NCI-H2107 treated with DMSO at 0.1 percent for 48 hours (cell line): ENCODE measurements around the gene MYO9B.
A peak's percentile ranks its signal among the peaks of the same experiment; 100 is the strongest.

Experiments
- DNase-seq: peaks from one replicate; lab custom pipeline; 2025; ENCODE audit not compliant: unreplicated experiment; lab: John Stamatoyannopoulos, UW

MYO9B gene

DNA sequence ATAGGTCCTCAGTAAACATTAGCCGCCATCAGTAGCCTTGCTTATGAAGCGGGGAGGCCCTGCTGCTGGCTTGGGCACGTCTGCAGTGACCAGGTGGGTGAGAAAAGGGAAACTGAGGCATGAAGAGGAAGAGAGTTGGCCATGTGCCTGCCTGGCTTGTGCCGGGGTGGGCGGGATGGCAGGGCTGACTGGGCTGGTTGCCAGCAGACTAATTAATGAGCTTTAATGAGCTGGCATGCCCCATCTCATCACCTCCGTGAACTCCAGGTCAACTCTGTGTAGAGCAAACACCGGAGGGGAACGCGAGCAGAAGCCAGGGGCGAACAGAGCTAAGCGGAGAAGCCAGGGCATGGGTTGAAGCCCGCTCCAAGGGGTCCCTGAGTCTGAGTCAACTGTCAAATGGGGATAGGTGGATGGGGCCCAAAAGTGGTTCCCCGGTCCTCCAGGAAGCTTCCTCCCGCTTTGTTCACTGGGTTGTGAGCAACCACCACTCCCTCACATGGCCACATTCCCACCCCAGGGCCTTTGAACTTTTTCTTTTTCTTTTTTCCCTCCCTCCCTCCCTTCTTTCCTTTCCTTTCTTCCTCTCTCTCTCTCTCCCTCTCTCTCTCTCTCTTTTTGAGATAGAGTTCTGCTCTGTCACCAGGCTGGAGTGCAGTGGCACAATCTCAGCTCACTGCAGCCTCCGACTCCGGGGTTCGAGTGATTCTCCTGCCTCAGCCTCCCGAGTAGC lies 161.4 kb downstream of the MYO9B start:
- DNase-seq, result no peak

DNA sequence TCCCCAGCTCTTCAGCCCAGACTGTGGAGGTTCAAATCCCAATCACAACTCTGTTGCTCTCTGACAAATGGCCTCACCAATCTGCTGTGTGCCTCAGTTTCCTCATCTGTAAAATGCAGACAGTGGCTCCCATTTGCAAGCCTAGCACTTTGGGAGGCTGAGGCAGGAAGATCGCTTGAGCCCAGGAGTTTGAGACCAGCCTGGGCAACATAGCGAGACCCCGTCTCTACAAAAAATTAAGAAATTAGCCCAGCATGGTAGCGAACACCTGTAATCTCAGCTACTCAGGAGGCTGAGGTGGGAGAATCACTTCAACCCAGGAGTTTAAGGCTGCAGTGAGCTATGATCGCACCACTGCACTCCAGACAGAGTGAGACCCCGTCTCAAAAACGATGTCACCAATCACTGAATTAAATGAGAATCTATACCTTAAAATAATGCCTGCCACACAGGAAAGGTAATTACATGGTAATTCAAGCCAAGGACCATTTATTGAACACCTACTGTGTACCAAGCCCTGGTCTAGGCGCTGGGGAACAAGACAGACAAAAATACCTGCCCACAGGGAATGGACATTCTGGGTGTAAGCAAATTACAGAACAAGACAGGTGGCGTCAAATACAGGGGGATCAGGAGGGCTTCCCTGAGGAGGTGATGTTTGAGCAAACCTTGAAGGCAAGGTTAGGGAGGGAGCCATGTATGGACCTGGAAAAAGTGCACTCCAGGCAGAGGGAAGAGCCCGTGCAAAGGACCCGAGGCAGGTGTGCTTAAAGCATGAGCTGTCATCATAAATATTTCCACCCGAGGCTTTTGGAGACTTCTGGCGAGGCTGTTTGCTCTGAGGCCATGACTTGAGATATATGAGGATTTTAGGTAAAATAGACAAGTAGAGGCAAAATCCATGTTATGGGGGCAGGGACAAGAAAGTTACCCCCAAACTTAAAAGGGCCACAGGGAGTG lies 162.4 kb downstream of the MYO9B start:
- no peak for DNase-seq

DNA sequence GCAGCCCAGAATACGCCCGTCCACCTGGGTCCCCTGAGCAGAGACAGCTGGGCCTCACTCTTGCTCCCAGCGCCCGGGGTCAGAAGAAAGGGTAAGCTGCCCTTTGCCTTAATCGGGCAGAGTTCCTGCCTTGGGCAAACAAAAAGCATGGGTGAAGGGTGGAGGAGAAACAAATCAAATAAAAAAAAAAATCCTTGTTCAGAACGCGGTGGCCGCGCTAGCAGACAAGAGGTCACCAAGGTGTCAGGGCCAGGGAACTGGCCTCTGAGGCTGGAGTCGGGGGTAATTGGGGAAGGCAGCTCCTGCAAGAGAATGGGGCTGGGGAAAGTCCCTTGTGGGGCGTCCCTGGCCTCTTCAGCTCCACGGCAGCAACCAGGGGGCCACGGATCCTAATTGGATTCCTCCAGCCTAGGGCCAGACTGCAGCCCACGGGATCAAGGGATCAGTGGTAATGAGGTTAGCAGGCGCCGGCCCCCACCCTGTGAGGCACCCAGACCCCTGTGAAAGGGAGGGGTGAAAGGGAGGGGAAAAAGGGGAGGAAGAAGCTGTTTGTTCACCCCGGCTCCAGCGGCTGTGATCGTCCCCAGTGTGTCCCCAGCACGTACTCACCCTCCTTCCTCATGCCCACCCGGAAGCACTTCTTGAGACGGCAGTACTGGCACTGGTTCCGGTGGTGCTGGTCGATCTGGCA lies 164.6 kb downstream of the MYO9B start:
- DNase-seq, result no peak

DNA sequence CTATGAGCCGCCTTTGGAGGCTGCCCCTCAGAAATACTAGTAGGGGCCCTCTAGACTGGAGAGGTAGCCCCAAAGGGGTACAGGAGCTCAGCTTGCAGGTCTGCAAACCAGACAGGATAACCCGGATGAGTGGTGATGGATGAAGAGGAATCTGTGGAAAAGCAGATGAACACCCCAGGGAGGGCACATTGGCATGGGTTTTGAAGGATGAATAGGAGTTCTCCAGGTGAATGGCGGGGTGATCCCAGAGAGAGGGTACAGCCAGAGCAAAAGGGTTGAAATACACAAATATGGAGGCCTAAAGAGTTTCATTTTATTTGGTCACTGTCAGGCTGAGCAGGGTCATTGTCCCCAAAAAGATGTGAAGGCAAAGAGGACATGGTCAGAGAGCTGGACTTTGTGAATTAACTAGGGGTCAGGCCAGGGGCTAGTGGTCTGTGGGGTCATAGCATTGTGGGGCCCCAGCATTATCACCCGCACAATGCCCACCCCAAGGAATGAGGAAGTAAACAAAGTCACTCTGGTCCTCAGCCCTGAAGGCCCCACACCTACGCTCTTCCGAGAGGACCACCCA lies 165.3 kb downstream of the MYO9B start:
- DNase-seq, result no peak

DNA sequence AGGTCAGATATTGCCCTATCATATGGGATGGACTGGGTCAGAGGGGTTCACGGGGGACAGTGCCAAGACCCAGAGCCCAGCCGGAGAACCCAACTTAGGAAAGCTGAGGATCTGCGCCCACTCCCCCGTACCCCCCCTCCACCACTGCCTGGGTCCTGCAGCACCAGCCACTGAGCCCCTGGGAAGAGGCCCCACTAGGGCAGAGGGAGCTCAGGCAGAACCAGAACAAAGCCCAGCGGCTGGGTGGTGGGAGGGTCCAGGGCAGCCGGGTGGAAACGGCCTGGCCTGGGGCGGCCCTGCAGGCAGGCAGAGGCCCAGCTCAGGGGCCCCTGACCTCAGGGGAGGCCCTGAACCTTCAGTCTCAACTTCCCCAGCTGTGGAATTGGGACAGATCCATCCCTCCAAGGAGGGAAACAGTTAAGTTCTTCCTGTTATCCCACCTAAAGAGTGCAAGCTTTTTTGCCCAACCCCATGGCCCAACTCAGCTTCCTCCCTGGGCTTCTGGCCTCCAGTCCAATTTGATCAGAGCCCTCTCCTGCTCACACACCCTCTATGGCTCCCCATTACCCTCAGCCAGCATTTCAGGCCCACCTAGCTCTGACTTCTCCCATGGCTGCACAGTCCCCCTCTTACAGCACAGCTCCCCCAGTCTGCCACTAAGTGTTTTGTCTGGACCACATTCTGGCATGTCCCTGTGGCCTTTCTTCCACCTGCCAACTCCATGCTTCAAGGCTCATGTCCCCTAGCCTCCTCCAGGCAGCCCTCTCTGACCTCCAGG lies 167.0 kb downstream of the MYO9B start:
- no peak for DNase-seq

DNA sequence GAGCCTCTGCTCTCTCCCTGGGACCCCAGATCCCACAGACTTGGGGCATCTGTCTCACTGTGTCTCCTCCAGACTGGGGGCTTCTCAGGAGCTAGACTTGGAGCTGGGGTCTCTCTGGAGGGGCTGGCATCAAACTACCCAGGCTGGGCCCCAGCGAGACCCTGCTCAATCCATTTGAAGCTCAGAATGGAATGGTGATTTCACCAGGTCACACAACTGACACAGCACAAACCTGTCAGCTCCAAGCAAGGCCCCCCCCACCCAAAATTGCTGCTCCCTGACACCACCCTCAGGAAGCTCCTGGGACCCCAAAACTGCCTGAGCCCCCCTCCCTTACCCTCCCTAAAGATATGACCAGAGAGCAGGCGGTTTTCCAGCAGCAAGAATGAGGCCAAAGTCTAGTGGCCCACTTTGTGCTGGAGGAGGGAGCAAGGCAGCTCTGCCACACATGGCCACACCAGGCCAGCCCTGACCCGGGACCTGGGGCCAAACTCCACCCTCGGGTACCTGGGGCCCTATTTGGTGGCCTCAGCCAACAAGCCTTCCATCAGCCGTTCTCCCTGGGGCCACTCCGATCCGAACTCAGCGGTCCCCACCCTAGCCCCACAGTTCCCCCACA lies 167.7 kb downstream of the MYO9B start:
- DNase-seq, result no peak

DNA sequence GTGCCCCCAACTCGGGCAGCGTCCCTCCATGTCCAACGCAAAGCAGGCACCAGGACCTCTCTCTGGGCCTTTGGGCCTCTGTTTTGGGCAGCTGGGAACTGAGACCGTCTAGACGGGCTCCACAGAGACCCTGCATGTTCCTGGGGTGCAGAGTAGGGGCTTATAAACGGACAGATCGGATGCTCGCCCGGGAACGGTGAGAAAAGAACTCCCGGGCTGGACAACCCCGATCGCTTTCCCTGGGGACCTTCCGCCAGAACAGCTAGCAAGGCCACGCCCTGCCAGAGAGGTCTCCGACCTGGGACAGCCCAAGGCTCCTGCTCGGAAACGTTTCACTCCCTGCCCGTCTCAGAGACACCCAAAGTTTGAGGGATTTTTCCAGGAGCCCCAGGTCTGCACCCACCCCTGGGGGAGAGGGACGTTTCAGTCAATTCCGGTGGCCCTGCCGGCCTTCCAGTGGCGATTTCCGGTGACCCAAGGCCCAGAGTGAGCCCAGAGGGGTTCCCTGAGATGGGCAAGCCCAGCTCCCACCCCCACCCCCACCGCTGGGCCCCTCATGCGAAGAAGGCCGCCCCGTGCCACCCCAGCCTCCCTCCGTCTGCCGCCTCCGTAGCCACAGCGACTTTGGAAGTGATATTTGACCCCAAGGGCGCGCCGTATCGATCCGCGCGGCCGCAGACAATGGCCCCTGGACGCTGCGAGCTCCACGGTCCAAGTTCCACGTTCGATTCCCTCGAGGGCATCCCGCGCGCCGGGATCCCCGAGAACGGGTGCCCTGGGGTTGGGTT lies 168.4 kb downstream of the MYO9B start:
- DNase-seq, result no peak

DNA sequence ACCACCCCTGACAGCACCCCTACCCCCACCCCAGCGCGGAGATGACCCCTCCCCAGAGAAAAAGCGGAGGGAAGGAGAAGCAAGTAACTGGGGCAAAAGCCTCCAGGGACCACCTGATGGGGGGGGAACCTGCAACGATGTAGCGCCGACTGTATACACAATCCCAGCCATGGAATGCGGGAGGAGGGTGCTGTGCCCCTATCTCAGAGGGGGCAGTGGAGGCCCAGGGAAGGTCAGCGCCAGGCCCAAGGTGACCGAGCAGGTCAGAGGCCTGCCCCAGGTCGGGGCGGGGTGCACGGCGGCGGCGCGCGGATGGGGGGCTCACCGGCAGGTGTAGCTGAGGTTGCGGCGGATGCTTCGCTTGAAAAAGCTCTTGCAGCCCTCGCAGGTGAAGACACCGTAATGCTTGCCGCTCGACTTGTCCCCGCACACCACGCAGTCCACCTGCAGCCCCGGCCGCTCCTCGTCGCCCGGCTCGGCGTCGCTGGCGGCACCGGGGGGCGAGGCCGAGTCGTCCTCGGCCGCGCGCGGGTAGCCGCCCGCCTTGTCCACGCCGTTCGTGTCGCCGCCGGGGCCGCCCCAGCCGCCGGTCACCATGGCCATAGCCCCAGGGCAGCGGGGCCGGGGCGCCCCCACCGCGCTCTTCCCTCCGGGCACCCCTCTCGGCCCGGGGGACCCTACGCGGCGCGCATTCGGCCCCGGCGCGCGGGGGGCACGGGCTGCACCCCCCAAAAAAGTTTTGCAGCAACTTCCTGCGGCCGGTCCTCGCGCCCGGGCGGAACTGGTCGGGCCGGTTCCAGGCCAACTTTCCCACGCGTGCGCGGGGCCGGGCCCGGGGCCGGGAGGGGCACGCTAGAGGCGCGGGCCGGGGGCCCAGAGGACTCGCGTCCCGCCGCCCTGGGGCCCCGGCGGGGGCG lies 169.3 kb downstream of the MYO9B start:
- no peak for DNase-seq

DNA sequence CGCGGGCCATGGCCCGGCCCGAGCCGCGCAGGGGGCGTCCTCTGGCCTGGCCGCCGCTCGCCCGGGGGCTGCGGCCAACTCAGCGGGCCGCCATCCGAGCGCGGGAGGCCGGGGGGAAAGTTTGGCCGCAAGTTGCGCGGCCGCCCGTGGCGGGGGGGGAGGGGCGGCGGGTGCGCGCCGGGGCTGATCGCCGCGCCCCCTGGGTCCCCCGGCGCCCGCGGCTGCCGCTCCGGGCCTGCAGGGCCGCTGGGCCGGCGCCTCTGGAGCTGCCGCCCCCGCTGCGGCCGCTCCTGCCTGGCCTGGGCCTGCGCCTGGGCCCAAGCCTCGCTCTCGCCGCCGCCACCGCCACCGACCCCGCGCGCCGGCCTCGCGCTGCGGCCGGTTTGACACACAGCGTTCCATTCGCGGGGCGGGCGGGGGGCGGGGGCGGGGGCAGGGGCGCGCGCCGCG lies 170.0 kb downstream of the MYO9B start, which contains the start of gene NR2F6:
Gene NR2F6, minus strand, starts transcription at position 385 of the 450 bp plus-strand sequence. CDS start 699 bp downstream, outside the sequence.
- no peak for DNase-seq

DNA sequence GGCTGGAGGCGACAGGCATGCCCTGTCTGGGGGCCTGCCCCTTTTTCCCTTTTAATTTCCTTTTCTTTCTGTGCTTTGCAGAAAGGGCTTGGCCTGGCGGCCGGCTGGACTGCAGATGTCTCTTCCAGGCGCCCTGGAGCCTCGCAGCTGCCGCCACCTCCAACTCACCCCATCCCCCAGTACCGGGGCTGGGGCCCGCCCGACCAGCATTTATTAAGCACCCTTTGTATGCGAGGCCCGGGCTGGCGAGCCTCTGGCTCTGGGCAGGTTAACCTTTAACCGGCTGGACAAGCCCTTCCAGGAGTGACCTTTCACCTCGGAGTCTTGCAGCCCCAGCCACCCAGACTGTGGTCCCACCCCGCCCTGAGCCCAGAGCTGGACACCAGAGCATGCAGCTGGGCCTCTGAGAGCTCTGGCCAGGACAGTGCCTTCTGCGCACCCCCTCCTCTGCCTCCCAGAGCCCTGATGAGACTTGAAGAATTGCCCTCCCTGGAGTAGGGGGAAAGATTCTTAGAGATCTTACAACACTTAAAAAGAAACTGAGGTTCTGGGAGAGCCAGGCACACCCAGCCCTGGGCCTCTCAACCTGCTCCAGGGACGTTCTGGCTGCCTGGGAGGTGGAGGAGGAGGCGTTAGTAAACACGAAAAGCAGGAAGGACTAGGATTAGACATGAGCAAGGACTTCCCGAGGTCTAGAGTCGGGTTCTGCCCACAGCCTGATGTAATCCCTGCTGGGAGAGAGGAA lies 171.3 kb downstream of the MYO9B start:
- DNase-seq, result no peak

DNA sequence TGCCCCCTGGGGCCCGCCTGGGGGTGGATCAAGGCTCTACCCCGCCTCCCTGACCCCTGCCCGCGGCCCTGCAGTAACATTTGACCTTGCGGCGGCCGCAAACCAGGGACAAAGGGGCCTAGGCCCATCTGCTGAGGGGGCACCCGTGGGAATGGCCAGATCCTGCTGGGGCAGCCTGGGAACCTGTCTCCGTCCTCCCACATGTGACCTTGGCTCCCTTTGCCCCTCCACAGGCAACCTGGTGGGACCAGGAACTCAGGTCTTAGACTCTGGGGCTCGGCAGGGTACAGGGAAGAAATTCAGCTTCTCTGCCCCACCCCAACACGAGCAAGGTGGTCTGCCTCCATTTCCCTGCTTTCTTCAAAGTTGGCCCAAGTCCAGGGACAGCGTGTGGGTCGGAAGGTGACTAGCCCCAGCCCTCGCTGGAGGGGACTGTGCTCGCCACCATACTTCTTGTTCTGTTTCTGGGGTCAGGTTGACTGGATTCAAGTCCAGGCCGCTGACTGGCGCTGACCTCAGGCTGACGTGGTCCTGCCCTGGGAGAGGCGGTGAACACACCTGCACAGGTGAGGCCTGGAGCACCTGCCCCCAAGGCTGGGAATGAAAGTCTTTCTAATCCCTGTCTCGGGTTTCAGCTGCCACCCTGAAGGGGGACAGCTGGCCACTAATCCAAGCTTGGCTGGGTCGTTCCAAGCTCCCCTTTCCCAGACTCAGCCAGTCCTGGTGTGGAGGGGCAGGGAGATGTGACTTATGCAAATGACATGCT lies 172.6 kb downstream of the MYO9B start:
- DNase-seq, result peak; percentile 56

DNA sequence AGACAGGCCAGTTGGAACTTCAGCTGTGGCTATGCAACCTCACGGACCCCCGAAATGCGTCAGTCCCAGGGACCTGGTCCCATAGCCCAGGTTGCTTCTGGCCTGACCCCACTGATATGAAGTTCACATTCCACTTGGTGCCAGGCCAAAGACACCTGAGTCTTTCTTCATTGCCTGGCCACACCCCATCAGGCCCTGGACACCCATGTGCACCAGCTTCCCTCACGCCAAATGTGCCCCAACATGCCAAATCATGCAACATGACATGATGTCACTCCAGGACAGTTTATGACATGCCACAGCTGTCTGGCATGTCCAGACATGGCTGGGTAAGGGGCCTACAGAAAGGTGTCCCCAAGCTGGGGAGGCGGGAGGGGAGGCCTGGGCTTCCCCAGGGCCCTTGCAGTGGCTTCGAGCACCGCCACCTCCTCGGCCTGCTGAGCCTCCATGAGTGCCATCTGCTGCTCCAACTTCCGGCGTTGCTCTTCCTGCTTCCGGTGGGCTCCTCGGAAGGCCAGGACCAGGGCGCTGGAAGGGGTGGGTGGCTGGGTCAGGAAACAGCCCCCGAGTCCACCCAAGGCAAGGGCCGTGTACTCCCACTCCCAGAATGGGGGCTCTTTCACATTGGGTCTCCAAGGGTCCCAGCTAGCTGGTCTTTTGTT lies 174.4 kb downstream of the MYO9B start:
- DNase-seq, result no peak

DNA sequence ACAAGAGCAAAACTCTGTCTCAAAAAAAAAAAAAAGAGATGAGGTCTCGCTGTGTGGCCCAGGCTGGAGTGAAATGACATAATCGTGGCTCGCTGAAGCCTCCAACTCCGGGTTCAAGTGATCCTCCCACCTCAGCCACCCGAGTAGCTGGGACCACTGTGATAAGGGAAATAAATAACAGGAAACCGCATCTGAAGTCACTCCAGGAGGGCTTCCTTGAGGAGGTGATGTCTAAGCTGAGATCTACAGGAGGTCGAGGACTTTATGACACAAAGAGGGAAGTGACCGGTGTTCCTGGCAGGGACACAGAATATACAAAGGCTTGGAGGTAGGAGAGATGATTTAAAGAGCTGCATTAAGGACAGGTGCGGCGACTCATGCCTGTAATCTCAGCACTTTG lies 179.1 kb downstream of the MYO9B start:
- DNase-seq, result no peak

DNA sequence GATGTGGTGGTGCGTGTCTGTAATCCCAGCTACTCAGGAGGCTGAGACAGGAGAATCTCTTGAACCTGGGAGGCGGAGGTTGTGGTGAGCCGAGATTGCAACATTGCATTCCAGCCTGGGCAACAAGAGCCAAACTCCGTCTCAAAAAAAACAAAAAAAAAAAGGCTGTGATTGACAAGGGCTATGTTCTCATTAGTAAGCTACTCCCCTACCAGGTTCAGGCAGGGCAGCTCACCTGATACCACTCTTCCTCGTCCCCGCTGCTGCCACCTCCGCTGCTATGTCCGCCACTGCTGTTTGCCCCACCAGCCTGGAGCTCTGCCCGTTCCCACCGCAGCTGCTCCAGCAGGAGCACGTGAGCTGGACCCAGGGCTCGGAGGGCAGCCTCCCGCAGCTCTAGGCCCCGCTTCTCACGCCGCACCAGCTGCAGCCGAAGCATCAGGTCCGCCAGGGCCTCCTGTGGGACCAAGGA lies 179.6 kb downstream of the MYO9B start:
- DNase-seq, result peak; percentile 73

DNA sequence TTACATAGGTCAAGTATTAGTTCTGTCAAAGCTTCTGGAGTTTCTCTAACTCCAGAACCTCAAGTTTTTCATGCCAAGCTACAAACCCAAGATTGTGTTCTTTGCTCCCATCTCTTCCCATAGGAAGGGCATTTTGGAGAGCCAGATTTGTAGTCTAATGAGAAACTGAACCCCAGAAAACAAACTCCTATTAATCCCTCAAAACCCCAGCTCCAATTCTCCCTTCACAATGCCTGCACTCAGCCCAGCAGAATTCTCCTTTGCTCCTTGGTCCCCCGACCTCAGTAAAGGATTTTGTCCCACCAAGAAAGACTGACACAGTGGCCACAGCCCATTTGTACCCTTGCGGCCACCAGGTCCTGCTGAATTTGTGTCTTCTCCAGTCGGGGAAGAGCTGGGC lies 180.6 kb downstream of the MYO9B start:
- no peak for DNase-seq
